Rectal smooth muscle tissue (tissue), 1 donor: Measurements from ENCODE around the gene SMC3.

Experiments used
- H3K27ac ChIP-seq: one replicate; pipeline ENCODE4 v1.7.0; 2013; ENCODE audit warnings: low read depth, low read length, inconsistent platforms
- H3K27me3 ChIP-seq: one replicate; pipeline ENCODE4 v1.7.0; 2013; ENCODE audit warnings: low read length; ENCODE audit not compliant: control insufficient read depth, insufficient read depth
- H3K36me3 ChIP-seq: one replicate; pipeline ENCODE4 v1.7.0; 2013; ENCODE audit warnings: low read length; ENCODE audit not compliant: control insufficient read depth, insufficient read depth
- H3K4me1 ChIP-seq: one replicate; pipeline ENCODE4 v1.7.0; 2013; ENCODE audit warnings: low read length; ENCODE audit not compliant: control insufficient read depth, insufficient read depth
- H3K4me3 ChIP-seq: one replicate; pipeline ENCODE4 v1.7.0; 2013; ENCODE audit warnings: low read length
- H3K9ac ChIP-seq: one replicate; pipeline ENCODE4 v1.7.0; 2013; ENCODE audit warnings: low read length

The SMC3 gene

DNA sequence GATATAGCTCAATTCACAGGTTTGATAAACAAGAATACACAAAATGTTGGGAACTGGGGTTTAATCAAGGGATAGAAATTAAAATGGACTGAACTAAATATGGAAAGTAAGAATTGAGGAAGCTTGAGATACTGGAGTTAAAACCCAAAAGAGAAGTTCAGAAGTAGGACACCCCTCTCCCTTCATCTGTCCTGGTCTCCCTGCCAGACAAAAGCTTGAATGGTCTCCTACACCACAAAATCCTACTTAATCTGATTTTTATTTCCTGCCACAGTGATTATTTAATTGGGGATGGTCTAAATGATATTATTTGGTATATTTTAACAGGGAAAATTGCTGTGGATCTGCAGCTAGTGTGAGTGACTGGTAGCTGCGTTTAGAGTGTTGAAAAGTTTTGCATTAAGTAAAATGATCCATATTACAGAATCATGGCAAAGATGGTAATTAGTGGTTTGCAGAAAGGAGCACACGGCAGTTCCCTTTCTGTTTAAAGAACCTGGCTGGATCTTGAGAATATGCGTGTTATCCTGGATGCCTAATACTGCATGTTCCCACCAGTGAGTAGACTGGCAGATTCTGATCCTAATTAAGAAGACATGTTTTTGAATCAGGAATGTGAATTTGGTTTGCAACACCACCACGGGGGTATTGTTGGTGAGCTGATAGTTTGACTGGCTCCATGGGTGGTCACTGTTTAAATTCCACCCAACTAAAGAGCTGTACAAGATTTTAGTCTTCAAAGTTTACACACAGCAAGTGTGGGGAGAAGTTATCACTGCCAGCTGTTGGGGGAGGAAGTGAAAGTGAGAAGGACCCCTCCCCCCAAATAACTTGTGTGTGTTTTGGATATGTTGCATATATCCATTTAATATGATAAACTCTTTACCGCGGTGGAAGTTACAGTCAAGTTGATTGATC lies 82.1 kb downstream of the SMC3 start:
- Histone ChIP-seq H3K9ac (no peak overlapping the region), H3K36me3 (no peaks in the 10 kb centered on the region), H3K4me1 (no peaks in the 10 kb centered on the region), H3K27ac (no peak overlapping the region), H3K4me3 (no peak overlapping the region), H3K27me3 (peaks cover 3% of the 10 kb centered on the region)

DNA sequence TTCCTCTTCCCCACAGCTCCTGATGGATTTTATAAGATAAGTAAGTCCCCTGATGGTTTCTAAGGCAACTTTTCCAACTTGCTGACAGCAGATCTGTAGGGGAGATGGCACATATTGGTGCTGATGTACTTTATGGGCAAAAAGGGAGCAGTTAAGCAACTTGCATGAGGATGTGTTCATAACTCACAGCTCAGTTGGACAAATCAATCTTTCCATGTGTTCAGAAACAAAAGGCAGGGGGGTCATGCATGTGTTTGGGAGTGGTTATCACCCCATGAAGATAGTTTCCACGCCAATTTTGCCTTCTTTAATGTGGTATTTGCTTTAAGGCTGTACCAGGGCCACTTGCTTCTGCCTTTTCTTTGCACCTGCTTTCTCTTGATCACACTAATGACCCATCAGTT lies 82.8 kb downstream of the SMC3 start:
- Histone ChIP-seq H3K36me3 (no peaks in the 10 kb centered on the region), H3K27me3 (no peaks in the 10 kb centered on the region), H3K27ac (no peak overlapping the region), H3K4me3 (no peak overlapping the region), H3K4me1 (peaks cover 1% of the 10 kb centered on the region), H3K9ac (no peak overlapping the region)

DNA sequence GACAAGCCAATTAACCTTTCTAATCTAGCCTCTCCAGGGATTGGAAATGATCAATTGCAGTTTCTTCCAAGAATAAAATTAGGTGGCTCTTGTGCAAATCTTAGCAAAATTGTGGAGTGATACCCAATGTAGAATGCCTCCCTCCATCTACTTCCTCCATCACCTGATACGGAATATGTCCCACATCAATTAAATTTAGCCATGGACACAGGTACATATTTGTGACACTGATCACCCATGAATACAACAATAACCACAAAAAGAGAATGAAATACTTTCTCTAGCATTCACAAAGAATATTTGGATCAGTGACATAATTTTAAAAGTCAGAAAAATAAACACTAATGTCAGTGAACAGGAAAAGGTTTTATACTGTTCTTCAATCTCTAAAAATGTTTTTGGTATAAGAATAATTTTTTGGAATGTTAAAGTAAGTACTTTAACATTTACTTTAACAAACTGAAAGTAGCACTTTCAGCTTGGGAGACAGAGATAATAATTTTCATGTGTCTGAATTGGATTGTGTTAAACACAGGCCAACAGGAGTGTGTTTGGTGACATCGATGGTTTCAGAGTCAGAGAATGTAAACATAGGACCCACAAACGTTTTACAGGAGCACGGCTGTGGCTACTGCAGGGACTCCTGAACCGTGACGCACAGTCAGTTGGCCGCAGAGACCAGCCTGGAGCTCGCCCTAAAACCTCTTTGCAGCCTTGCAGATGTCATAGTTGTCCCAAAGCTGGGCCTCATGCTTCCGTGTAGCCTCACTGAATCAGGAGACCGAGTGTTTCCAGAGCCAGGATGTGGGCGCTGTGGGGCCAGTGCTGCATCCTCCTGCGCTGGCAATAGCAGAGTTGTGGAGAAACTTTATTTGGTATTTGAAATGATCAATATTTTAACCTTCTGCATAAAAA lies 83.8 kb downstream of the SMC3 start:
- peak overlapping the region; percentile 75 for H3K27ac ChIP-seq

DNA sequence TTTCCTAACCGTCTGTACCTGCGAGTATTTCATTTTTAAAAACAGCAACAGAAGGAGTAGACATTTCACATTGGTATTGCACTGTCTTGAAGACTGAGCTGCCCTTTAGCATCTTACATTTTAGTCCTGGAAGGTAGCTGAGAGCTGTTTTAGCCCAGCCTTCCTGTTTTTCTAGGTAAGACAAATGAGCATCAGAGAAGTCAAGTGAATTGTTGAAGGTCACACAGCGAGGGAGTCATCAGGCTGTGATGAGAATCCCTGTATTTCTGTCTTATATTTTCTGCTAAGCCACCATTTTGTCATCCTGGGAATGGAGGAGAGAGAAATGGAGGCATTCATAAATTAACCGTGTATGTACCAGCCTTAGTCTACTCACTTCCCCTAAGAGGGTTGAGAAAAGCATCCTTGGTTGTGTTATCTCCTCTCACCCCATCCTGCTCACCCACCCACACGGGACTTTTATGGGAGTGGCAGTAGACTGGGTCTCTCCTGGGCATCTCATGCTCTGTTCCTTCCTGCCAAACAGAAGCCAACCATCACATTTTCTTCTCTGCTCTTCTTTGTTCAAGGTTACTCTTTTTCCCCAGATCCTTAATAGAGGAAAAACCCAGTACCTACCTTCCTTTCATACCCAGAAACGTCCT lies 85.1 kb downstream of the SMC3 start:
- H3K27me3 ChIP-seq, result no peaks in the 10 kb centered on the region
- H3K4me1 ChIP-seq, result peaks cover 2% of the 10 kb centered on the region
- H3K4me3 ChIP-seq, result no peak overlapping the region
- no peak overlapping the region for H3K9ac ChIP-seq
- H3K27ac ChIP-seq, result no peak overlapping the region
- H3K36me3 ChIP-seq, result no peaks in the 10 kb centered on the region

More for the DNA sequence above, 83.8 kb downstream of the SMC3 start:
- H3K4me1 ChIP-seq, result peaks cover 2% of the 10 kb centered on the region
- H3K27me3 ChIP-seq, result no peaks in the 10 kb centered on the region
- no peaks in the 10 kb centered on the region for H3K36me3 ChIP-seq
- H3K4me3 ChIP-seq, result no peak overlapping the region
- no peak overlapping the region for H3K9ac ChIP-seq
